ENCODE results near the gene FAM114A2.
"Not testable (repeated sequence)": the region's sequence is repeated elsewhere in the genome, so short reads cannot be mapped to it uniquely, and the experiment has no call there.

FAM114A2 gene

DNA sequence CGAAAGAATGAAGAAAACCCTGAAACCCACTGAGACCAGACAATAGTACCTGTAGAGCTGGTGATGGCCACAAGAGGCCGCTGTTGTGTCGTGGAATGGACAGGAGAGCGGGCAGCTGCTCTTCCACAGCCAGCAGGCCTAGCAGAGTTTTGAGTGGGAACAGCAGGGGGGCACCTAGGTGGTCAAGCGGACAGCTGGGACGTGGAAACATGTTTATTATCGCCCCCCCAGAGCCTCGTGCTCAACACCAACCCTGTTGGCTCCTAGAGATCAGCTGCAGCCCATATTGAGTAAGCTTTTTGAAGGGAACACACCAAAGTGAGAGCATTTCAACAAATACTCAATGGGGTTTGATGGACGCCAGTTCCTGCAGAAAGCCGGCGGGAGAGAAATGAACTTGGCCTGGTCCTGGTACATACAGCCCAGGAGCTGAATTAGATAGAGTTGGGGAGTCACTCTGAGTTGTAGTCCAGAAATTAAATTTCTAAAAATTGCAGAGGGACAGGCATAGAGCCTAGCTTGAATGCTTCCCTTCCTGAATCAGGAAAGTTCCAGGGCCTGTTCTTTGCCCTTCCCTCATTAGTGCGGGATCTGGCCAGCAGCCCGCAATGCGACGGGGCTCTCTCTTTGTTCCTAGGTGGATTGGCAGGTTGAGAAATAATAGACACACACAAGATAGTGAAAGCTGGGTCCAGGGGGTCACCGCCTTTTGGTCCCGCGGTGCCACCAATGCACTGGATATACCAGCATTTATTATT is 33.9 kb upstream of the FAM114A2 start:
- Histone ChIP-seq H2AFZ (ENCODE audit: low read depth, low read length) (peak overlapping the region; percentile 64), H3K4me1 (ENCODE audit: insufficient read depth, low read length) (peaks cover 30% of the 10 kb centered on the region), H4K20me1 (ENCODE audit: insufficient read depth, low read length) (no peaks in the 10 kb centered on the region), H3K27me3 (ENCODE audit: insufficient read depth, low read length, poor library complexity) (no peaks in the 10 kb centered on the region), H3K27ac (ENCODE audit: low read length) (no peak overlapping the region), H3K9me3 (ENCODE audit: insufficient read depth, low read length, severe bottlenecking) (no peaks in the 10 kb centered on the region), H3K79me2 (ENCODE audit: insufficient read depth, low read length) (no peaks in the 10 kb centered on the region), H3K4me2 (ENCODE audit: insufficient read depth, low read length) (peak overlapping the region; percentile 55), H3K36me3 (ENCODE audit: insufficient read depth, low read length) (no peaks in the 10 kb centered on the region), H3K9ac (ENCODE audit: low read depth, low read length) (peak overlapping the region; percentile 34), H3K4me3 (ENCODE audit: low read depth in 1 of 2, low read length in 2 of 2) (0 out of 4 replicates have a peak overlapping the region, but pooled peaks of 1 of the 2 experiments have one; percentile 17)
- peak; percentile 96 for TF ChIP-seq CTCF (IDR thresholded peaks at IDR 0.05; ENCODE audit: borderline replicate concordance, extremely low read depth, low read length, poor library complexity, severe bottlenecking)
- TF ChIP-seq EZH2 (IDR thresholded peaks at IDR 0.05; ENCODE audit: borderline replicate concordance, low read depth, low read length, severe bottlenecking), result no peak
- peak; percentile 89 for ATAC-seq (ENCODE audit: insufficient read depth, low read depth)
- peak; percentile 83 for DNase-seq

GRCh38 chr5:154071799-154072413 is 33.2 kb upstream of the FAM114A2 start:
- Histone ChIP-seq H3K9ac (ENCODE audit: low read depth, low read length) (peak overlapping the region; percentile 34), H4K20me1 (ENCODE audit: insufficient read depth, low read length) (no peaks in the 10 kb centered on the region), H3K9me3 (ENCODE audit: insufficient read depth, low read length, severe bottlenecking) (no peaks in the 10 kb centered on the region), H3K79me2 (ENCODE audit: insufficient read depth, low read length) (no peaks in the 10 kb centered on the region), H3K27me3 (ENCODE audit: insufficient read depth, low read length, poor library complexity) (no peaks in the 10 kb centered on the region), H2AFZ (ENCODE audit: low read depth, low read length) (peak overlapping the region; percentile 64), H3K4me3 (ENCODE audit: low read depth in 1 of 2, low read length in 2 of 2) (0 out of 4 replicates have a peak overlapping the region, but pooled peaks of 1 of the 2 experiments have one; percentile 17), H3K4me2 (ENCODE audit: insufficient read depth, low read length) (peak overlapping the region; percentile 55), H3K36me3 (ENCODE audit: insufficient read depth, low read length) (no peaks in the 10 kb centered on the region), H3K4me1 (ENCODE audit: insufficient read depth, low read length) (peaks cover 28% of the 10 kb centered on the region), H3K27ac (ENCODE audit: low read length) (no peak overlapping the region)
- TF ChIP-seq CTCF (IDR thresholded peaks at IDR 0.05; ENCODE audit: borderline replicate concordance, extremely low read depth, low read length, poor library complexity, severe bottlenecking) (no peak), EZH2 (IDR thresholded peaks at IDR 0.05; ENCODE audit: borderline replicate concordance, low read depth, low read length, severe bottlenecking) (no peak)
- DNase-seq (no peak), ATAC-seq (ENCODE audit: insufficient read depth, low read depth) (no peak)

DNA sequence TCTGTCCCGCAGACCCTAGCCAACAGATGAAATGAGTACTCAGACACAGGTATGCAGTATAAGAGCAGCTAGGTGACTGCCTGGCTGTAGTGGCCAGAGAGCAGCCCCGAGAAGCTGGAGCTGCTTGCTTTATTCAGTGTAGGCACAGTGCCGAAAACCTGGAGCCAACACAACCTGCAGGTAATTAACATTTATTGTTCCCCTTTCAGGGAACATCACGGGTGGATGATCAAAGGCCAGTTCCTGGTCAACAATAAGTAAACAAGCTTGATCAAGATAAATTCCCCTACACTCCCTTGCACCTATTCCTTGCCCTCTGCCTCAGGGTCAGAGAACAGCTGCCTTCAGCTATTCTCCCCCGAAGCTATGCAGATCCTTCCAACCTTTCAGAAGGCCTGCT is 31.1 kb upstream of the FAM114A2 start:
- H3K36me3 ChIP-seq (ENCODE audit: insufficient read depth, low read length); H3K27ac ChIP-seq (ENCODE audit: low read length); H3K9ac ChIP-seq (ENCODE audit: low read depth, low read length); H2AFZ ChIP-seq (ENCODE audit: low read depth, low read length); DNase-seq; H3K4me2 ChIP-seq (ENCODE audit: insufficient read depth, low read length); H3K9me3 ChIP-seq (ENCODE audit: insufficient read depth, low read length, severe bottlenecking); ATAC-seq (ENCODE audit: insufficient read depth, low read depth); H4K20me1 ChIP-seq (ENCODE audit: insufficient read depth, low read length); H3K79me2 ChIP-seq (ENCODE audit: insufficient read depth, low read length); H3K27me3 ChIP-seq (ENCODE audit: insufficient read depth, low read length, poor library complexity); H3K4me3 ChIP-seq (ENCODE audit: low read depth in 1 of 2, low read length in 2 of 2): not testable (repeated sequence)
- H3K4me1 ChIP-seq (ENCODE audit: insufficient read depth, low read length), result peaks cover 11% of the 10 kb centered on the region

DNA sequence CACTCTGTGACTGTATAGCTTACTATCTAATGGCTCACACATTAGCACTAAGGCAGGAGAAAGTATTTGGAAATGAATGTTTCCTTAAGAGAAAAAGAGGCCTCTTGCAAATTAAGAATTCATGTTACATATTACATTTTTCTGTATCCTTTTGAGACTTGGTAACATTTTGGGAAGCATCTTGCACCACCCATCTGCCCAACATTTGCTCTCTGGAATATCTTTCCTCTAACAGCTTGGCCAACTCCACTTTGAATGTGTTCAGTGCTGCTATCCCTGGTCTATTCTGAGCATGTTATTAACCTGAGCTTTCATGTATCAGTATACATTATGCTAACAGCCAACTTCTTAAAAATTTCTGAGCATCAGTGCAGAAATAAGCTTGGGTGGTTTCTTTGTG is 27.3 kb upstream of the FAM114A2 start:
- no peaks in the 10 kb centered on the region for H4K20me1 ChIP-seq (ENCODE audit: insufficient read depth, low read length)
- TF ChIP-seq EZH2 (IDR thresholded peaks at IDR 0.05; ENCODE audit: borderline replicate concordance, low read depth, low read length, severe bottlenecking), result no peak
- no peak for TF ChIP-seq CTCF (IDR thresholded peaks at IDR 0.05; ENCODE audit: borderline replicate concordance, extremely low read depth, low read length, poor library complexity, severe bottlenecking)
- DNase-seq, result no peak
- H3K4me3 ChIP-seq (ENCODE audit: low read depth in 1 of 2, low read length in 2 of 2), result no peak overlapping the region
- no peak overlapping the region for H3K9ac ChIP-seq (ENCODE audit: low read depth, low read length)
- no peaks in the 10 kb centered on the region for H3K36me3 ChIP-seq (ENCODE audit: insufficient read depth, low read length)
- no peak for ATAC-seq (ENCODE audit: insufficient read depth, low read depth)
- no peaks in the 10 kb centered on the region for H3K27me3 ChIP-seq (ENCODE audit: insufficient read depth, low read length, poor library complexity)
- no peaks in the 10 kb centered on the region for H3K4me1 ChIP-seq (ENCODE audit: insufficient read depth, low read length)
- no peak overlapping the region for H2AFZ ChIP-seq (ENCODE audit: low read depth, low read length)
- no peaks in the 10 kb centered on the region for H3K9me3 ChIP-seq (ENCODE audit: insufficient read depth, low read length, severe bottlenecking)
- no peaks in the 10 kb centered on the region for H3K79me2 ChIP-seq (ENCODE audit: insufficient read depth, low read length)
- no peak overlapping the region for H3K27ac ChIP-seq (ENCODE audit: low read length)
- no peak overlapping the region for H3K4me2 ChIP-seq (ENCODE audit: insufficient read depth, low read length)
